ENCODE results near the gene JAGN1. TPM values are rescaled to one million over a fixed set of nuclear protein-coding genes. Genes with fewer than 3 reads are reported as not detected.
A peak's percentile ranks its signal among the peaks of the same experiment; 100 is the strongest.

The JAGN1 gene
- total RNA-seq, 1 donor from 2014 or later: 30.9 TPM

DNA sequence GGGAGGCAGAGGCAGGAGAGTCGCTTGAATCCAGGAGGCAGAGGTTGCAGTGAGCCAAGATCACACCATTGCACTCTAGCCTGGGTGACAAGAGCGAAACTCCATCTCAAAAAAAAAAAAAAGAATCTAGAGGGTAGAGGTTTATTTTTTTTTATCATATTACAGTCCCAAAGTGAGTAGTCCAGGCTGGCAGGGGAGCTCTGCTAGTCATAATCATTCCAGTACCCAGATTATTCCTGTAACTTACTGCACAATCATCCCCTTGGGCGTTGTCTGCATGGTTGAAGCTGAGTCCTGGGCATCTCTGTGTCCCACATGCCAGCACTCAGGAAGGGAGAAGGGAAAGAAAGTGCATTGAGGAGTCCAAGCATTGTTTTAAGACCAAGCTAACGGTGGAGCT, 51.8 kb downstream of the JAGN1 start:
- Mint-ChIP-seq H3K36me3 (ENCODE audit: low read depth) (peaks cover 39% of the 10 kb centered on the region), H3K27me3 (no peaks in the 10 kb centered on the region), H3K9me3 (no peaks in the 10 kb centered on the region), H3K27ac (peak overlapping the region; percentile 35), H3K4me1 (peaks cover 5% of the 10 kb centered on the region), H3K4me3 (no peak overlapping the region)
- no peak for TF ChIP-seq CTCF (IDR thresholded peaks at IDR 0.05)
- CTCF ChIA-PET: interaction anchor here (0.6 kb wide), 1 partner anchor 579 kb away, joined by 3 read pairs; the partner anchor contains the start of gene THUMPD3
- intact Hi-C loops (cut with micrococcal nuclease): no loop called here
- ATAC-seq (ENCODE audit: low read depth) (no peak), DNase-seq (no peak)
- POLR2A ChIA-PET: interaction anchor here (0.7 to 2.6 kb wide), 2 partner anchors 9 to 98 kb away, joined by 3 to 14 read pairs; partner anchors contain the start of genes CRELD1 and RPUSD3

DNA sequence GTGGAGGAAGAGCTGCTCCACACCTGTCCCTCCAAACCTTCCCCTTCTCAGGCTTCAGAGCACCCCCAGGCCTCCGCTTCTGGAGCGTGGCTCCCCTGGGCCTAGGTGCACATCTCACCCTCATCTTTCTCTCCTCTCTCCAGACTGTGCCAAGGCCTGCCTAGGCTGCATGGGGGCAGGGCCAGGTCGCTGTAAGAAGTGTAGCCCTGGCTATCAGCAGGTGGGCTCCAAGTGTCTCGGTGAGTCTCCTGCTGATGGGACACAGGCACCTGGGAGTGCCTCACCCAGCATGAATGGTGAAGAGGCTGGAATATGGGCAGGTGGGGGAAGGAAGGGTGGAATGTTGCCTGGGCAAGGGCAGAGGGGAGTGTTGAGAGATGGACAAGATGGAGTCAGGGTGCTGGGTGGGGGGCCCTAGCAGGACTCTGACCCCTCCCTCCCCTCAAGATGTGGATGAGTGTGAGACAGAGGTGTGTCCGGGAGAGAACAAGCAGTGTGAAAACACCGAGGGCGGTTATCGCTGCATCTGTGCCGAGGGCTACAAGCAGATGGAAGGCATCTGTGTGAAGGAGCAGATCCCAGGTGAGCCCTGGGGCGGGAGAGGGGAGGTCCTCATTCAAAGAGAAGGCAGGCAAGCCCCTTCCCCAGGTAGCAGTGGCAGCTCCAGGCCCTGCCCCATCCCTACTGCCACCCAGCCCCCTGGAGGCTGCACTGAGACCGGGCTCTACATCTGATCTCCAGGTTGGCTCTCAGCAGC, 52.7 kb downstream of the JAGN1 start:
- ChIA-PET POLR2A (interaction anchor here (1.7 to 2.6 kb wide), 2 partner anchors 8 to 10 kb away, joined by 5 to 14 read pairs; partner anchors contain the start of gene CRELD1), CTCF (no interaction called here)
- Mint-ChIP-seq H3K4me3 (no peak overlapping the region), H3K36me3 (ENCODE audit: low read depth) (peaks cover 30% of the 10 kb centered on the region), H3K9me3 (no peaks in the 10 kb centered on the region), H3K27me3 (no peaks in the 10 kb centered on the region), H3K27ac (peak overlapping the region; percentile 50), H3K4me1 (peaks cover 5% of the 10 kb centered on the region)
- intact Hi-C loops (cut with micrococcal nuclease): no loop called here
- ATAC-seq (ENCODE audit: low read depth) (no peak), DNase-seq (no peak)
- no peak for TF ChIP-seq CTCF (IDR thresholded peaks at IDR 0.05)

Other genes with a start within 250 kb of the JAGN1 start
- gene MTMR14, start 241.1 kb upstream of the JAGN1 start, total RNA-seq: 92.0 and 99.2 TPM in 2 replicates
- gene CPNE9, start 186.8 kb upstream of the JAGN1 start, total RNA-seq: 0.20 TPM in 1 of 2 replicates, not detected in the other
- gene BRPF1, start 158.9 kb upstream of the JAGN1 start, total RNA-seq: 33.5 and 35.2 TPM in 2 replicates
- gene OGG1, start 140.7 kb upstream of the JAGN1 start, total RNA-seq: 43.5 and 60.7 TPM in 2 replicates
- gene CAMK1, start 120.7 kb upstream of the JAGN1 start, total RNA-seq: 0.69 and 1.7 TPM in 2 replicates
- 43.8 and 44.7 TPM in 2 replicates for gene TADA3, start 98.1 kb upstream of the JAGN1 start, total RNA-seq
- 315 and 338 TPM in 2 replicates for gene ARPC4, start 97.5 kb upstream of the JAGN1 start, total RNA-seq
- 51.4 and 61.9 TPM in 2 replicates for gene TTLL3, start 80.3 kb upstream of the JAGN1 start, total RNA-seq
- 49.5 and 55.7 TPM in 2 replicates for gene RPUSD3, start 46.6 kb upstream of the JAGN1 start, total RNA-seq
- gene CIDEC, start 10.4 kb upstream of the JAGN1 start, total RNA-seq: not detected in 2 replicates
- 0.66 and 0.82 TPM in 2 replicates for gene IL17RE, start 12.2 kb downstream of the JAGN1 start, total RNA-seq
- gene IL17RC, start 26.5 kb downstream of the JAGN1 start, total RNA-seq: 0.11 and 0.29 TPM in 2 replicates
- 26.9 and 30.5 TPM in 2 replicates for gene CRELD1, start 43.2 kb downstream of the JAGN1 start, total RNA-seq
- gene PRRT3, start 61.8 kb downstream of the JAGN1 start, total RNA-seq: 4.2 and 4.3 TPM in 2 replicates
- 37.6 and 40.6 TPM in 2 replicates for gene EMC3, start 96.2 kb downstream of the JAGN1 start, total RNA-seq
- gene FANCD2, start 135.8 kb downstream of the JAGN1 start, total RNA-seq: 26.8 and 31.4 TPM in 2 replicates
- not detected in 2 replicates for gene FANCD2OS, start 217.6 kb downstream of the JAGN1 start, total RNA-seq
- gene BRK1, start 225.1 kb downstream of the JAGN1 start, total RNA-seq: 123 and 141 TPM in 2 replicates

All from activated B cell treated with CpG ODN at 0.5 μM for 24 hours (primary cell).